ENCODE data around the gene LTB4R. TPM values are rescaled to one million over a fixed set of nuclear protein-coding genes. Genes with fewer than 3 reads are reported as not detected.

The LTB4R gene
- polyA plus RNA-seq, 4 donors, result 2.1 to 6.5 (median 4.9) TPM

- DNase-seq (ENCODE audit: low read depth in 4 of 4, low spot score in 3 of 4), result no peak
Measured at GRCh38 chr14:24277606-24278321, 33.5 kb upstream of the LTB4R start.

GRCh38 chr14:24278424-24278823 is 32.9 kb upstream of the LTB4R start:
- DNase-seq (ENCODE audit: low read depth in 4 of 4, low spot score in 3 of 4), result no peak

GRCh38 chr14:24279301-24280186 is 31.8 kb upstream of the LTB4R start:
- DNase-seq (ENCODE audit: low read depth in 4 of 4, low spot score in 3 of 4), result no peak

- no peak for DNase-seq (ENCODE audit: low read depth in 4 of 4, low spot score in 3 of 4)
Measured at GRCh38 chr14:24280797-24281460, 30.4 kb upstream of the LTB4R start.

- DNase-seq (ENCODE audit: low read depth in 4 of 4, low spot score in 3 of 4), result no peak
Measured at GRCh38 chr14:24281636-24282035, 29.7 kb upstream of the LTB4R start.

- DNase-seq (ENCODE audit: low read depth in 4 of 4, low spot score in 3 of 4), result no peak
Measured at GRCh38 chr14:24282736-24283135, 28.6 kb upstream of the LTB4R start.

GRCh38 chr14:24283796-24284460 is 27.4 kb upstream of the LTB4R start:
- no peak for DNase-seq (ENCODE audit: low read depth in 4 of 4, low spot score in 3 of 4)

- no peak for DNase-seq (ENCODE audit: low read depth in 4 of 4, low spot score in 3 of 4)
Measured at GRCh38 chr14:24284501-24285035, 26.7 kb upstream of the LTB4R start.

- DNase-seq (ENCODE audit: low read depth in 4 of 4, low spot score in 3 of 4), result no peak
Measured at GRCh38 chr14:24285351-24285750, 26.0 kb upstream of the LTB4R start.

GRCh38 chr14:24286996-24287395 is 24.3 kb upstream of the LTB4R start:
- DNase-seq (ENCODE audit: low read depth in 4 of 4, low spot score in 3 of 4), result no peak

GRCh38 chr14:24289649-24290280 is 21.5 kb upstream of the LTB4R start:
- no peak for DNase-seq (ENCODE audit: low read depth in 4 of 4, low spot score in 3 of 4)

GRCh38 chr14:24290746-24291145 is 20.6 kb upstream of the LTB4R start:
- DNase-seq (ENCODE audit: low read depth in 4 of 4, low spot score in 3 of 4), result no peak

- no peak for DNase-seq (ENCODE audit: low read depth in 4 of 4, low spot score in 3 of 4)
Measured at GRCh38 chr14:24291446-24292117, 19.7 kb upstream of the LTB4R start.

- no peak for DNase-seq (ENCODE audit: low read depth in 4 of 4, low spot score in 3 of 4)
Measured at GRCh38 chr14:24292118-24292807, 19.0 kb upstream of the LTB4R start.

- DNase-seq (ENCODE audit: low read depth in 4 of 4, low spot score in 3 of 4), result no peak
Measured at GRCh38 chr14:24293525-24293924, 17.8 kb upstream of the LTB4R start.

- no peak for DNase-seq (ENCODE audit: low read depth in 4 of 4, low spot score in 3 of 4)
Measured at GRCh38 chr14:24296341-24297157, 14.8 kb upstream of the LTB4R start.

- DNase-seq (ENCODE audit: low read depth in 4 of 4, low spot score in 3 of 4), result no peak
Measured at GRCh38 chr14:24297190-24297964, 13.9 kb upstream of the LTB4R start.
